Measurements from ENCODE around the gene MRPL20.
A peak's percentile ranks its signal among the peaks of the same experiment; 100 is the strongest.
"Not testable (repeated sequence)": the region's sequence is repeated elsewhere in the genome, so short reads cannot be mapped to it uniquely, and the experiment has no call there.

Gene MRPL20

DNA sequence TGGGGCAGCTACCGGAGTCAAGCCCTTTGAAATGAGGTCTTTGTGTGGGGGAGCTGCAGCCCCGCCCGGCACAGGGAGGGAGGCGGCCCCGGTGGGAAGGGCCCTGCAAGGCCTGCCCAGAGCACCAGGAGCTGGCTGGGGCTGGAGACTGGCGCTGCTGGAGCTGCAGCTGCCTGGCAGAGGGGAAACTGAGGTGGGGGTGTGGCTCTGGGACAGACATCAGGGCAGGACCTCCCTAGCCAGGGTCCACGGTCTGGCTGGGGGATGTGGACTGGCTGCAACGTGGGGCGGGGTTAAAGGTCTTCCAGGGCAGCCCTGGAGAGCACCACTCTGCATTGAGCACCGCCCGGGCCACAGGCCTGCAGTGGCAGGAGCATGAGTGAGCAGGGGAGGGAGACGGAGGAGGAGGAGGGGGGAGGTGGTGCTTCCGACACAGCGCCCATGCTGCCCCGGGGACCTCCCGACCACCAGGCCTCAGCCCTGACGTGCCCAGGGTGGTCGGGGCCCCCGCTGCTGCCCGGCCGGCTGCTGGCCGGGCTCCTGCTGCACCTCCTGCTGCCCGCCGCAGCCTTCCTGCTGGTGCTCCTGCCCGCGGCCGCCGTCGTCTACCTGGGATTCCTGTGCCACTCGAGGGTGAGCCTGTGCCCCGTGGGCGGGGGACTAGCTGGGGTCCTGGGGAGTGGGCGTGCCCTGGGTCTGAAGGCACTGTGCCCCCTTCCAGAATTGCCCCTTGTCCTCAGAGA is 18.8 kb upstream of the MRPL20 start:
- no peak for DNase-seq

DNA sequence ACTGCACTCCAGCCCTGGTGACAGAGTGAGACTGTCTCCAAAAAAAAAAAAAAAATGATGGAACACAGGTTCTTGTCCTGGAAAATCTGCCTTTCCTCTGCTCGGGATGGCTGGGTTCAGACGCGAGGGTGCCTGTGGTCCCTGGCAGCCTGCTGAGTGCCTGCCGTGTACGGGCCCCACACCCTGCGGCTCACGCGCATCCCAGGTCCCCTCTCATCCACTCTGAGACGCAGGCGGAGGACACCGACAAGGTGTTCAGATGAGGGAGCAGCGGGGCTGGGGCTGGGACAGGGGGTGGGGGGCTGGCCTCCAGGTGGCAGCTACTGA is 18.3 kb upstream of the MRPL20 start:
- no peak for DNase-seq

DNA sequence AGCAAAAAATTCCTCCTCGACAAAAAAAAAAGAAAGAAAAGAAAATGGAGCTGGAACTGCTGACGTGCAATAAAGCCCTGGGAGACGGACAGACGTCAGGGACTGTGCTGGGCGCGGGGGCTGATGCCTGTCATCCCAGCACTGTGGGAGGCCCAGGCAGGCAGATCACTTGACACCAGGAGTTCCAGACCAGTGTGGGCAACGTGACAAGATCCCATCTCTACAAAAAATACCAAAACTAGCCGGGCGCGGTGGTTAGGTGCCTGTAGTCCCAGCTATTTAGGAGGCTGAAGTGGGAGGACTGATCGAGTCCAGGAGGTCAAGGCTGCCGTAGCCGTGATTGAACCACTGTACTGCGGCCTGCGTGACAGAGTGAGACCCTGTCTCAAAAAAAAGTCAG is 17.6 kb upstream of the MRPL20 start:
- DNase-seq, result no peak

DNA sequence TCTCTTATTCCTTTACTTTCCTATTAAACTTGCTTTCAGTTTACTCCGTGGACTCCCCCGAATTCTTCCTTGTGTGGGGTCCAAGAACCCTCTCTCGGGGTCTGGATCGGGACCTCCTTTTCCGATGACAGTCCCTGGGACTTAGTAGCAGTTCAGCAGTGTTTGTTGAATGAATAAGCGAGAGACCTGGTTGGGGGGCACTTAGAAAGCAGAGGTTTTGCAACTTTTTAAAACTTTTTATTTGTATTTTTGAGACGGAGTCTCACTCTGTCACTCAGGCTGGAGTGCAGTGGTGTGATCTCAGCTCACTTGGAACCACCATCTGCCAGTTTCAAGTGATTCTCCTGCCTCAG is 16.1 kb upstream of the MRPL20 start:
- no peak for DNase-seq

DNA sequence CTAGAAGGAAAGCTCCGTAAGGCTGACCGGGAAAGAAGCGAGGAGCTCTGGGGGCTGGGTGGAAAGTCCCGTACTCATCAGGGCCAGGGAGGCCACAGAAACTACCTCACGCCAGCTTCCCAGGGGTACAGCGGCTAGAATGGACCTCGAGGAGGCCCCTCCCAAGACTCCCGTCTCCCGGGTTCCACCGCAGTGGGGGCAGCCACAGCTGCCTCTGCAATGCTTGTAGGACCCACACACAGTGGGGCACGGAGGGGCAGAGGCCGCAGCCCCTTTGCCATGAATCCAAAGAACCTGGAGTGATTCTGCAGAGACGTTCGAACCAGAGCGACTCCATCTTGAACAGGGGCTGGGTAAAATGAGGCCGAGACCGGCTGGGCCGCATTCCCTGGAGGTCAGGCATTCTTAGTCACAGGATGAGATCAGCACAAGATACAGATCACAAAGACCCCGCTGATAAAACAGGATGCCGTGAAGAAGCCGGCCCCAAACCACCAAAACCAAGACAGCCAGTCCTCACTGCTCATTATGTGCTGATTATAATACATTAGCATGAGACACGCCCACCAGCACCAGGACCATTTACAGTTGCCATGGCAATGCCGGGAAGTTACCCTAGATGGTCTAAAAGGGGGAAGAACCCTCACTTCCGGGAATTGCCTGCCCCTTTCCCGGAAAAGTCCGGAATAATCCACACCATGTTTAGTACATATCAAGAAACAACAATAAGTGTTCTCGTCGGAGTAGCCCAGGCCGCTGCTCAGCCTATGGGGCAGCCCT is 15.6 kb upstream of the MRPL20 start:
- no peak for DNase-seq

DNA sequence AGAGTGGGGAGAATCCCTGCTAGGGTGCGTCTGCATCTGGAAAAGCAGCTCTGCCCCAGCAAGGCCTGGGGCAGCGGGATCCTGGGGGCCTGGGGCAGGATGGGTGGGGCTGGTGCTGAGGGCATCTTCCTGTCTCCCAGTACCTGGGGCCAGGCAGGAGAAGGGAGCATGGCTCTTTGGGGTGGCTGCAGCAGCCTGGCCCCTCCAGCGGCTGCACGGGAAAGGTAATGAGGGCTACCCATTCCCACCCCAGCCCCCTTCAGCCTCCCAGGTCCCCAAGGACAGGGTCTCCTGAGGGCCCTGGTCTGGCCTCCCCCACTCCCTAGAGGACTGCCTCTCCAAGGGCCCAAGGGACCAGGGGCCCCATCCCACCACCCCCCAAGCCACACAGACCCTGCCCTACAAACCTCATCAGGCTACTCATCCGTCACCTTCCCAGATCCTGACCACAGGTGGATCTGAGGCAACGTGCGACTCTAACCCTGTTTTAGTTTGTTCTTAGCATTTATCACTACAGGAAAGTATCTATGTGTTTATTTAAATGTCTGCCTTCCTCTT is 14.9 kb upstream of the MRPL20 start:
- DNase-seq, result no peak

DNA sequence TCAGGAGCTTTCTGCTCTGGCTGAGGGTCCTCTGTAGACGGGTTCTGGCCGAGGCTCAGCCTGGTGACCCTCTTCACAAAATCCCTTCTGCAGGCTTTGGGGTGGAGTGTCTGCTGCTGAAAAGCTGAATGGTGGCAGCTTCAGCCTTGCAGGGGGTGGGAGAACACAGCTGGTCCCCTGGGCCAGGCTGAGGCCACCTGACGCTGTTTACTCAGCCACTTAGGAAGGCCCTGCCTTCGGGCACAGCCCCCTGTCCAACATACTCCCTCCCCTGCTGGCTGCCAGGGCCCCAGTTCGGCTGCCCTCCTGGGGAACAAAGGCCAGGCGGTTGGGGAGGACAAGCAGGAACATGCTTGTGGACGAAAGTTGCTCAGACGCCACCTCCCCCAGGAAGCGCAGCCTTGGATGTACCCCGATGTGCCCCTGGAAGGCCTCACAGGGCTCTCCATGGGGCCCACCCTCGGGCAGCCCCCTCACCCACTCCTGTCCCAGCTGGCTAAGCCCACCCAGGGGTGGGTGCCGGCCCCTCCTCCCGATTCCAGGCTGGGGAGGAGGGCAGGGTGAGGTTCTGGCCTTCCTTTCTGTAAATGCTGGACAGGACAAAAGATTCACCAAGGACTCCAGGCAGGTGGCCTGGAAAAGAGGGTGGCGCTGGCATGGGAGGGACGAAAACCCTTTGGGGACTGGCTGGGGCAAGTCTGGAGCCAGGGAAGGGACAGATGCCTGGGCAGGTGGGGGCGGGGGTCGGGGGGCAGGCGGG is 14.2 kb upstream of the MRPL20 start, which contains the start of gene ANKRD65:
ANKRD65 (minus strand) TSS at position 130 of the 760 bp plus-strand sequence. CDS start 271 bp downstream, outside the sequence.
- peak; percentile 83 for DNase-seq

DNA sequence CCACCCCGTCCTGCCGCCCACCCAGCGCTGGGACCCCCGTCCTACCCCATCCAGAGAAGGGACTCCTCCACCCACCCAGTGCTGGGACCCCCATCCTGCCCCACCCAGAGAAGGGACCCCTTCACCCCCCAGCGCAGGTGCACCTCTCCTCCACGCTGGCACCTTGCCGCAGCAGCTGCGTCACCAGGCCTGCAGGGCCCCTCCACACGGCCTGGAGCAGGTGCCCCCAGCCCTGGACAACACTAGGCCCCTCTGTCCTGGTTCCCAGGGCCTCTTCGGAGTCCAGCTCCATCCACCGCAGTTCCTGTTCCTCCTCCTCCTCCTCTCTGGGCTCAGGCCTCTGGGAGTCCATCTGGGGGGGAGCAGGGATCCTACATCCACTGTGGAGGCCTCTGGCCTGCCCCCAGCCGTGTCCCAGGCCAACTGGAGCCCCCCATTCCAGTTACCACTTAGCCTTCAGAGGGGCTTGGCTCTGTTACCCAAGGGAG is 13.6 kb upstream of the MRPL20 start:
- no peak for DNase-seq

DNA sequence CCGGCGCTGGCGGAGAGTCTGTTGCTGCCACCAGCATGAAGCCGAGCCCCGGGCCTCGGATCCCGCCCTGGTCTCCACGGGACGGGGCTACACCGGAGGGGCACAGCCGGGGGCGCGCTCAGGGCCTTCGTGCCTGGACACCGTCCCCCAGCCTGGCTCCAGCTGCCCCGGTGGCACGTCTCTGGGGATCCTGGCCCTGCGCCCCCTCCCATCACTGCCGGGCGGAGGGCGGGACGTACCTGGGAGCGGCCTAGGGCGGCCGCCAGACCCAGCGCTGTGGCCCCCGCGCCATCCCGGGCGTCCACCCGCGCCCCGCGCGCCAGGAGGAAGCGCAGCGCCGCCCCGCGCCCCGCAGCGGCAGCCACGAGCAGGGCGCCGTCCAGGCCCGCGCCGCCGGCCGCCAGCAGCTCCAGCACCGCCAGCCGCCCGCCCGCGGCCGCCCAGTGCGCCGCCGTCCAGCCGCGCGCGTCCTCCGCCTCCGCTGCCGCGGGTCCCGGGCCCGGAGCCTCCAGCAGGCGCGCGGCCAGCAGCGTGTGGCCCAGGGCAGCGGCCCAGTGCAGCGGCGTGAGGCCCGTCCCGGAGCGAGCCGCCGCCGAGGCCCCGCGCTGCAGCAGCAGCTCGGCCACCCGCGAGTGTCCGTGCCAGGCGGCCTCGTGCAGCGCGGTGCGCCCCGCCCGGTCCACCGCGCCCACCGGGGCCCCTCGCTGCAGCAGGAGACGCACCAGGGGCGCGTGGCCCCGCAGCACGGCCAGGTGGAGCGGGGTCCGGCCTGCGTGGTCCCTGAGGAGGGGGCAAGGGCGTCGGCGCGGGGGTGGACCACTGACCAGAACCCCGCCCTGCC is 12.9 kb upstream of the MRPL20 start:
- DNase-seq, result no peak

DNA sequence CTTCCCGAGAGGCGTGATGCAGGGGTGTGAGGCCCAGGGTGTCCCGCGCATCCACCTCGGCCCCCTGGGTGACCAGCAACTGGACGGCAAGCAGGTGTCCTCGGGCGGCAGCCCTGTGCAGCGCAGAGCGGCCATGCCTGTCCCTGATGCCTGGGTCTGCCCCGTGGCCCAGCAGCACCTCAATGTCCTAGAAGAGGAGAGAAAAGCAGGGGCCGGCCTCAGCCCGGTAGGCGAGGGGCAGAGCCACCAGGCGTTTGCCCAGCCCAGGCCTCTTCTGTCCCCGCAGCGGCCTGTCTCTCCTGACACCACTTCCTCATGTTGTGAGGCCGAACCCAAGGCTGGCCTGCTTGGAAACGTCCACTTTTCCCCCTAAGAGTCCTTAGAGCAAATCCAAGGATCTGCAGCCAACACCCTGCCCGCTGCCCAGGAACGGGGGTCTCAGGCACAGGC is 12.3 kb upstream of the MRPL20 start:
- DNase-seq, result no peak

DNA sequence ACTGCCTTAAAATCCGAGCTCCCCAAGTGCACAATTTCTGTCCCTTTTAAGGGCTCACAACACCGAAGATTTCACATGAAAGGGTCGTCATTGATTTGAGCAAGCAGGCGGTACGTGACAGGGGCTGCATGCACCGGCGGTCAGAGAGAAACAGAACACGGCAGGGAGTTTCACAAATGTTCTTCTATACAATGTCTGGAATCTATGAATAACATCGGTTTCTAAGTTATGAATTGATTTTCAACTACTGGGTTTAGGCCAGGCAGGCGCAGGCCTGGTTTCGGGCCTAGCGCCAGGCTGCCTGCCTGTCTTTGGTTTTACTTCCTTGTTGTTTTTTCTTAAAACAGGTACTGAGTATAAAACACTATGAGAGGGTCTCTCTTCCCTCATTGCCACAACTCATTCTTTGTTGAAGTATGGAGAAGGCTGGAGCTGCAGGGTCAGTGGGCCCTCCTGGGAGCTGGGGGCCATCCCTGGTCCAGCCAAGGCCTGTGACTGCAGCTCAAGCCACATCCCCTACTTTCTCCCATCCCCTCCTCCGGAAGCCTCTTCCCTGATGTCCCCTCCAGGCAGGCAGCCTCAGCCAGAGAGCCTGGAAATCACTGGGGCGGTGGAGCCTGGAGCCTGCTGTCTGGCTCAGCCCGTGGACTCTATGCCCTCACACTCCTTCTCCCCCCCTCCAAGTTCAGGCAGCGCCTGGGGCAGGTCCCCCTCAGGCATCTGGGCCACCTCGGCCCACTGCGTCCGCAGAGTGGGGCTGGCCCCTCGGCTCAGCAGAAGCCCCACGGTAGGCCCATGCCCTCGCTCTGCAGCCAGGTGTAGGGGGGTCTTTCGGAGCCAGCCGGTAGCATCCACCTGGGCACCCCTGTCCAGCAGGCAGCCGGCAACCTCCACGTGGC is 11.6 kb upstream of the MRPL20 start:
- no peak for DNase-seq

DNA sequence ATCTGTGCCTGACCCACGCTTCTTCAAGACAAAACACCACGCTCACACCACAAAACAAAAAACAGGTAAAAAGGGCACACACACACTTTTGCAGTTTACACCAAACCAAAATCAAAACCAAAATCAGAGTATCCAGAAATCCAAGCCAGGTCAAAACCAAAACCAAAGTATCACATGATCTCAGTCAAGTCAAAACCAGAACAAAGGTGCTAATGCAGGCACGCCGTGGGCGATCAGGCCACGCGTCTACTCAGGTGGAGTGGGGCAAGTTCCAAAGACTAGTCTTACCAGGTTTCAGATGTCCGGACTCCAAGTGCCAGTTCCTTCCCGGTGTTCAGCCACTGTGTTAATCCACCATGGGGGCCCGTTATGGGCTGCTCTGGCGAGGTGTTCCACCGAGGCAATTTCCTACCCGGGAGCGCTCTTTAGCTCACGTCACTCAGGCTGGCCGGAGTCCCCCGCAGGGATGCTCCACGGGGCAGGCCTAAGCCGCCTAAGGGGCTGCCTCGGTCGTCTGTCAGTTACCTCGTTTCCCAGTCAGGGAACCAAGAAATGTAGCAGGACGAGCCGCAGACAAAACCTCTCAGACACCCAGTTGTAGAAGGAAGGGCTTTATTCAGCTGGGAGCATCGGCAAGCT is 10.9 kb upstream of the MRPL20 start:
- not testable (repeated sequence) for DNase-seq

DNA sequence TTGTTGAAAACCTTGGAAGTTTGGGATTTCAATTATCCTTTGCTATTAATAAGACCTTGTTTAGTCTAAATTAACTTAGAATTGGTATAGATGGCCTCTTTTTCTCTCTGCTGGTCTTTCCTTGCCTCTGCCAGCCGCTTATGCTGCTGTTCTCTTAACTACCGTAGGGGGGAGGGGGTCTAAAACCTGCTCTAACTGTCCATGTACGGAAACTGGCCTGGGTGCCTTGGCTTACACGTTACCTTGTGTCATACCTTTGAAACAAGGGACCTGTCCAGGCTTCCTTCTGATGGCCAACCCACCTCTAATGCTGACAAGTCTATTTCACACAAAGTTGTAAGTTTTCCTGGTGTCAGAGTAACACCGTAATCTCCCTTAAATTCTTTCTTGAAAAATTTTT is 10.3 kb upstream of the MRPL20 start:
- DNase-seq, result not testable (repeated sequence)

DNA sequence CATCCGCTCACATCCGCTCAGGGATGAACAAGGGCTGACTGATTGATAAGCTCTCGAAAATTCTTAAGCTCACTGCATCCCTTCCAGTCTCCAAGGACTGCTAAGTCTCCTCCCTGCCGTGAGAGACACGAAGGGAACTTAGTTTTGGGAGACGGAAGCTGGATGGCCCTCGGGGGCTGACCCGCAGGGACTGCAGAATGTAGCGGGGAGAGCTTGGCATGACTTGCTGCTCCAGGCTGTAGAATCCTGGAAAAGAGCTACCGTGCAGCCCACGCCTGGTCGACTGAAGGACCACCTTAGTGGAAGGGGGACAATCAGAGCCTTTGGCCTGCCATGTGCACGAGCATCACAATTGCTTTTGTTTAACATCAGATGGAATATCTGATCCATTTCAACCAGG is 8.7 kb upstream of the MRPL20 start:
- no peak for DNase-seq

DNA sequence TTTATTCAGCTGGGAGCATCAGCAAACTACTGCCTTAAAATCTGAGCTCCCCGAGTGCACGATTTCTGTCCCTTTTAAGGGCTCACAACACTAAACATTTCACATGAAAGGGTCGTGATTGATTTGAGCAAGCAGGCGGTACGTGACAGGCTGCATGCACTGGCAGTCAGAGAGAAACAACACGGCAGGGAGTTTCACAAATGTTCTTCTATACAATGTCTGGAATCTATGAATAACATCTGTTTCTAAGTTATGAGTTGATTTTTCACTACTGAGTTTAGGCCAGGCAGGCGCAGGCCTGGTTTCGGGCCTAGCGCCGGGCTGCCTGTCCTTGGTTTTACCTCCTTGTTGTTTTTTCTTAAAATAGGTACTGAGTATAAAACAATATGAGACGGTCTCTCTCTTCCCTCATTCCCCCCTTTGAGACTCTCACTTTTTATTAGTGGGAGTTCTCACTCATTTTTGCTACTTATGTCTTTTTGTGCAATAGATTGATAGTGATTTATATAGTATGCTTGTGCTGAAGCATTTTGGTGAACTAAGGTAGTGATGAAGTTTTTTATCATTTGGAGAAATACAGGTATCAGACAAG is 5.3 kb upstream of the MRPL20 start:
- DNase-seq, result not testable (repeated sequence)

DNA sequence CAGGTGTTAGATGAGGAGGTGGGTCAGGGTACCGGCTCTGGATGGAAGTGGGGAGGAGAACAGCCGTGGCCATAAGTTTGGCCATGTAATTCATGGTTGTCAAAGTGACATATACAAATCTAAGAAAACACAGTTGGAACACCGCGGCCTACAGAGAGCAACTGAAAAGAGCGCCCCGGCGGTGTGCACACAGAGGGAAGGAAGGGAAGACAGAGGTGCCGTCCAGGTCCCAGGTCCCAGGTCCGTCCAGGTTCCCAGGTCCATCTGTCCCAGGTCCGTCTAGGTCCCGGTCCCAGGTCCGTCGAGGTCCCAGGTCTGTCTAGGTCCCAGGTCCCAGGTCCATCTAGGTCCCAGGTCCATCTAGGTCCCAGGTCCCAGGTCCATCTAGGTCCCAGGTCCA is 4.5 kb upstream of the MRPL20 start:
- no peak for DNase-seq

DNA sequence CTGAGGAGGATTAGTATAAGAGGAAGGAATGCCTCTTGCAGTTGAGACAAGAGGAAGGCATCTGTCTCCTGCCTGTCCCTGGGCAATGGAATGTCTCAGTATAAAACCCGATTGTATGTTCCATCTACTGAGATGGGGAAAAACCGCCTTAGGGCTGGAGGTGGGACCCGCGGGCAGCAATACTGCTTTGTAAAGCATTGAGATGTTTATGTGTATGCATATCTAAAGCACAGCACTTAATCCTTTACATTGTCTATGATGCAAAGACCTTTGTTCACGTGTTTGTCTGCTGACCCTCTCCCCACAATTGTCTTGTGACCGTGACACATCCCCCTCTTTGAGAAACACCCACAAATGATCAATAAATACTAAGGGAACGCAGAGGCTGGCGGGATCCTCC is 3.1 kb upstream of the MRPL20 start:
- DNase-seq, result not testable (repeated sequence)

DNA sequence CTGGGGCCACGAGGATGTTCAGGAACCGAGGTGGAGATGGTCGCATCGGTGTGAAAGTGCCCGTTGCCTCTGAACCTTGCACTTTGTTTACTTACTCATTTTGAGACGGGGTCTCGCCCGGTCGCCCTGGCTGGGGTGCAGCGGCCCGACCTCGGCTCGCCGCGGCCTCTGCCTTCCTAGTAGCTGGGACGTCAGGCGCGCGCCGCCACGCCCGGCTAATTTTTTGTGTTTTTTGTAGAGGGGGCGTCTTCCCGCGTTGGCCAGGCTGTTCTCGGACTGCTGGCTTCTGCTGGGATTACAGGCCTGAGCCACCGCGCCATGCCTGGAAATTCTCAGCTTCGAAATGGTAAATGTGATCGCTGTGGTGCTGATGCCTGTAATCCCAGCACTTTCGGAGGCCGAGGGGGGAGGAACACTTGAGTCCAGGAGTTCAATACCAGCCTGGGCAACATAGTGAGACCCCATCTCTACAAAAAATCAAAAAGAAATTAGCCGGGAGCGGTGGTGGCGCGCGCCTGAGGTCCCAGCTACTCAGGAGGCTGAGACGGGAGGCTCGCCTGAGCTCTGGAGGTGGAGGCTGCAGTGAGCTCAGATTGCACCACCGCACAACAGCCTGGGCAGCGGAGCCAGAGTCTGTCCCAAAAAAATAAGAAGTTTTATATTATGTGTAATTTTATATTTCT is 684 bp upstream of the MRPL20 start:
- DNase-seq, result no peak

DNA sequence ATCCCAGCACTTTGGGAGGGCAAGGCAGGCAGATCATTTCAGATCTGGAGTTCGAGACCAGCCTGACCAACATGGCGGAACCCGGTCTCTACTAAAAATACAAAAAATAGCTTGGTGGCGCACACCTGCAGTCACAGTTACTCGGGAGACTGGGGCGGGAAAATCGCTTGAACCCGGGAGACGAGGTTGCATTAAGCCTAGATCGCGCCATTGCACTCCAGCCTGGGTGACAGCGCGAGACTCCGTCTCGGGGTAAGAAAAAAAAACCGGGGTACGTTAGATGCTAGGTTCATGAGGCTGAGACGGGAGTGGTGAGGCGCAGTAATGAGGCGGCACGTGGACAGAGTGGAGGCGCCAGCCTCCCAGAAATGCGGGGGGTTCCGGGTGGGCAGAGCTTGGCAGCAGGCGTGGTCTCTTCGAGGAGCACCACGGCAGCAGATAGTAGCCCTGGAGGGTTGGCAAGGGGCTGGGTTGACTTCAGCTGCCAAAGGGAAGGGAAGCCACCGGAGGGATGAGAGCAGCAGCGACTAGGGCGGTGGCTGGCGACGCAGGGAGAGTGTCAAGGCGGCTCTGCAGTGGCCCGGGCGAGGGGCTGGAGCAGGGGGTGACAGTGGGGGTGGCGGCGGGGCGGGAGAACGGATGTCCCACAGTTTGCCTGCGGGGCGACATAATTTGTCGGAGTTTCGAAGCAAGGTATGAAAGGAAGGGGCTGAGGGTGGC is 832 bp downstream of the MRPL20 start:
- no peak for DNase-seq

Data from NCI-H345 (cell line).